Subcutaneous adipose tissue (tissue), 4 donors: ENCODE data around the gene MSI2. TPM values are rescaled to one million over a fixed set of nuclear protein-coding genes. Genes with fewer than 3 reads are reported as not detected.

Source experiments
- CTCF ChIP-seq: fragments of 450-650 bp; IDR thresholded peaks from one replicate; pipeline ENCODE4 v1.5.1; 2016; ENCODE audit warnings: low read depth, mild to moderate bottlenecking, control low read depth, antibody characterized with exemption, moderate library complexity
- total RNA-seq, 4 donors: library from RNA; depleted of rRNA; stranded (reverse); fragments of >200 nt; gene quantifications; one replicate each; pipeline ENCODE4 v1.1.0, GENCODE V29; 2016

MSI2 gene
- total RNA-seq, 4 donors from 2014 or later: 9.5 to 12.9 (median 10.9) TPM

- no peak for TF ChIP-seq CTCF
Measured at GRCh38 chr17:57270801-57271245, 14.5 kb downstream of the MSI2 start.

- TF ChIP-seq CTCF: no peak
Measured at GRCh38 chr17:57271821-57272220, 15.5 kb downstream of the MSI2 start.

- TF ChIP-seq CTCF: no peak
Measured at GRCh38 chr17:57273490-57273889, 17.2 kb downstream of the MSI2 start.

- TF ChIP-seq CTCF: no peak
Measured at GRCh38 chr17:57274162-57274561, 17.8 kb downstream of the MSI2 start.

- TF ChIP-seq CTCF: no peak
Measured at GRCh38 chr17:57275071-57275764, 18.9 kb downstream of the MSI2 start.

- no peak for TF ChIP-seq CTCF
Measured at GRCh38 chr17:57276621-57277020, 20.3 kb downstream of the MSI2 start.

- TF ChIP-seq CTCF: no peak
Measured at GRCh38 chr17:57277923-57278604, 21.7 kb downstream of the MSI2 start.
